Regular cardiac myocyte (primary cell): ENCODE data around the gene WDR37. TPM values are rescaled to one million over a fixed set of nuclear protein-coding genes. Genes with fewer than 3 reads are reported as not detected.

Experiments
- total RNA-seq: library from RNA; depleted of rRNA; stranded (reverse); fragments of >200 nt; gene quantifications from 2 replicates; pipeline ENCODE4 v1.2.3, GENCODE V29; 2014

Gene WDR37
- total RNA-seq: 10.4 and 14.4 TPM in 2 replicates

GRCh38 chr10:1056326-1057105 lies at the start of gene WDR37:
TSS of gene WDR37 (plus strand) at chr10:1056385. CDS start at chr10:1072156, 15,771 bp downstream.

GRCh38 chr10:1025683-1026082 lies 30.5 kb upstream of the WDR37 start, which contains the start of gene IDI2:
TSS of gene IDI2 (minus strand) at chr10:1025859. CDS start at chr10:1024723, 1,136 bp downstream.

GRCh38 chr10:1048732-1049424 lies 7.3 kb upstream of the WDR37 start, which contains the start of gene IDI1:
TSS of gene IDI1 (minus strand) at chr10:1049119. CDS start at chr10:1049003, 116 bp downstream.

Other genes with a start within 250 kb of the WDR37 start
- gene LARP4B, start 124.7 kb upstream of the WDR37 start, total RNA-seq: 16.1 and 32.0 TPM in 2 replicates
- gene GTPBP4, start 68.0 kb upstream of the WDR37 start, total RNA-seq: 38.6 and 65.2 TPM in 2 replicates
- gene IDI2, start 30.5 kb upstream of the WDR37 start, total RNA-seq: 0.28 TPM in 1 of 2 replicates, not detected in the other
- 54.4 and 55.8 TPM in 2 replicates for gene IDI1, start 7.3 kb upstream of the WDR37 start, total RNA-seq